Mesenchymal stem cell (in vitro differentiated cells and primary cell): Measurements from ENCODE around the gene IGSF11.

Experiments used
- DNase-seq: peaks from one replicate; pipeline ENCODE4 v3.0.0-alpha.2; 2013
- H2AFZ ChIP-seq: one replicate; pipeline ENCODE4 v1.6.1; 2013; ENCODE audit warnings: low read depth, mild to moderate bottlenecking, control low read depth, inconsistent platforms, low read length, moderate library complexity
- H2AK5ac ChIP-seq: 2 replicates; pipeline ENCODE4 v1.6.1; 2013; ENCODE audit warnings: low read length, moderate library complexity, mild to moderate bottlenecking, inconsistent platforms; ENCODE audit not compliant: severe bottlenecking
- H2BK120ac ChIP-seq: one replicate; pipeline ENCODE4 v1.6.1; 2013; ENCODE audit warnings: low read depth, mild to moderate bottlenecking, inconsistent platforms, low read length, moderate library complexity
- H2BK12ac ChIP-seq, 2 experiments: one replicate each; pipeline ENCODE4 v1.6.1; 2013; ENCODE audit warnings: inconsistent platforms in 2 of 2, low read length in 2 of 2, mild to moderate bottlenecking in 2 of 2, moderate library complexity in 2 of 2, control low read depth in 1 of 2
- H2BK15ac ChIP-seq: one replicate; pipeline ENCODE4 v1.6.1; 2013; ENCODE audit warnings: mild to moderate bottlenecking, low read depth, inconsistent platforms; ENCODE audit not compliant: poor library complexity, severe bottlenecking
- H2BK5ac ChIP-seq: 2 replicates; pipeline ENCODE4 v1.6.1; 2013; ENCODE audit warnings: low read depth, mild to moderate bottlenecking, low read length, control low read depth, inconsistent platforms; ENCODE audit not compliant: poor library complexity, severe bottlenecking
- H3K14ac ChIP-seq, 2 experiments: one replicate each; pipeline ENCODE4 v1.6.1; 2013; ENCODE audit warnings: inconsistent platforms in 2 of 2, low read length in 2 of 2, control low read depth in 1 of 2, mild to moderate bottlenecking in 1 of 2, moderate library complexity in 1 of 2
- H3K18ac ChIP-seq, 2 experiments: one replicate each; pipeline ENCODE4 v1.6.1; 2013; ENCODE audit warnings: inconsistent platforms in 2 of 2, low read length in 2 of 2, control low read depth in 1 of 2, low read depth in 1 of 2, mild to moderate bottlenecking in 1 of 2
- H3K23ac ChIP-seq, 2 experiments: one replicate each; pipeline ENCODE4 v1.6.1; 2013; ENCODE audit warnings: inconsistent platforms in 2 of 2, low read length in 2 of 2, mild to moderate bottlenecking in 2 of 2, moderate library complexity in 2 of 2, control low read depth in 1 of 2
- H3K27ac ChIP-seq: 2 replicates; pipeline ENCODE4 v1.5.1; 2013; ENCODE audit warnings: mild to moderate bottlenecking, moderate library complexity, low read length, control low read depth, inconsistent platforms; ENCODE audit not compliant: poor library complexity, severe bottlenecking
- H3K27me3 ChIP-seq, 2 experiments: 2 replicates each; pipeline versions ENCODE4 v1.6.1 to v1.7.0; 2013; ENCODE audit warnings: low read length in 2 of 2, mild to moderate bottlenecking in 2 of 2, moderate library complexity in 2 of 2, control low read depth in 1 of 2, inconsistent platforms in 1 of 2; ENCODE audit not compliant: control insufficient read depth in 1 of 2, insufficient read depth in 1 of 2
- H3K36me3 ChIP-seq, 2 experiments: 2 replicates each; pipeline versions ENCODE4 v1.6.1 to v1.7.0; 2013; ENCODE audit warnings: low read length in 2 of 2, control low read depth in 1 of 2, inconsistent platforms in 1 of 2, low read depth in 1 of 2, mild to moderate bottlenecking in 1 of 2; ENCODE audit not compliant: insufficient read depth in 2 of 2, control insufficient read depth in 1 of 2
- H3K4ac ChIP-seq, 2 experiments: one replicate each; pipeline ENCODE4 v1.6.1; 2013; ENCODE audit warnings: inconsistent platforms in 2 of 2, low read length in 2 of 2, mild to moderate bottlenecking in 2 of 2, moderate library complexity in 2 of 2, control low read depth in 1 of 2, low read depth in 1 of 2
- H3K4me1 ChIP-seq: 2 replicates; pipeline ENCODE4 v1.6.1; 2013; ENCODE audit warnings: low read depth, low read length, control low read depth; ENCODE audit not compliant: control insufficient read depth, insufficient read depth
- H3K4me2 ChIP-seq: 2 replicates; pipeline ENCODE4 v1.6.1; 2013; ENCODE audit warnings: low read length, mild to moderate bottlenecking, inconsistent platforms; ENCODE audit not compliant: poor library complexity, severe bottlenecking
- H3K4me3 ChIP-seq, 2 experiments: 2 replicates each; pipeline versions ENCODE4 v1.5.1 to v1.7.0; 2013; ENCODE audit warnings: low read length in 2 of 2, mild to moderate bottlenecking in 2 of 2, control low read depth in 1 of 2, low read depth in 1 of 2; ENCODE audit not compliant: insufficient read depth in 1 of 2
- H3K79me1 ChIP-seq: replicated peaks from 2 replicates; pipeline ENCODE4 v1.6.1; 2013; ENCODE audit warnings: mild to moderate bottlenecking, control low read depth, low read length, inconsistent platforms; ENCODE audit not compliant: poor library complexity, severe bottlenecking
- H3K9ac ChIP-seq: 2 replicates; pipeline ENCODE4 v1.7.0; 2013; ENCODE audit warnings: mild to moderate bottlenecking, low read length, moderate library complexity
- H3K9me3 ChIP-seq: 2 replicates; pipeline ENCODE4 v1.7.0; 2013; ENCODE audit warnings: mild to moderate bottlenecking, low read length; ENCODE audit not compliant: control insufficient read depth
- H4K8ac ChIP-seq: one replicate; pipeline ENCODE4 v1.6.1; 2013; ENCODE audit warnings: inconsistent platforms, mild to moderate bottlenecking, low read length, moderate library complexity
- H4K91ac ChIP-seq: one replicate; pipeline ENCODE4 v1.6.1; 2013; ENCODE audit warnings: mild to moderate bottlenecking, low read length, inconsistent platforms
- WGBS: methylation state at CpG from one replicate; pipeline ENCODE4 v1.1.7; 2013; ENCODE audit warnings: mixed read lengths; 5-methylcytosine and 5-hydroxymethylcytosine counted together

IGSF11 gene

DNA sequence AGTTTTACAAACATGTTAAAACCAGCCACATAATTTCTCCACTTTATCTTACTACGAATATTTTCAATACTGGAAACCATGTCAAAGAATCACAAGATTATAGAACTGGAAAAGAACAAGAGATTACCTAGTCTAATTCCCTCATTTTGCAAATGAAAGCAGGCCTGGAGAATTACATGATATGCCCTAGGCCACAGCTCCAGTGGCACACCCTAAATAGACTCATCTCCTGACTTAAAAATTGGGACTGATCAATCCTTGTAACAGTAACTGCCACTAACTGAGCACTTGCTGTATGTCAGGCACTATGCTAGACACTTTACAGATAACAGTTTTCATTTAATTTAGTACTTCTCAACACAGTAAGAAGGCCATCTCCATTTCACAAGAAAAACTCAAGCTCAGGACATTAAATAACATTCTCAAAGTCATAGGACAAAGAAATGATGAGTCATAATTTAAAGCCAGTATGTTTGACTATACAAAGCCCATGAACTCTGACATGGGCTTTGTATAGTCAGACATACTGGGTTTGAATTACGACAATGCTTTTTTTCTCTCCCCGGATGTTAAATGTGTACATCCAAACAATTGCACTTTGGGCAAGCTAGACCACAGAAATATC lies 9.4 kb downstream of the IGSF11 start:
- no peak overlapping the region for H3K27ac ChIP-seq
- peaks cover 3 to 6% of the 10 kb centered on the region in 2 experiments for H3K27me3 ChIP-seq
- H2BK5ac ChIP-seq, result no peak overlapping the region
- no peak overlapping the region for H4K8ac ChIP-seq
- no peak overlapping the region for H3K4ac ChIP-seq
- no peaks in the 10 kb centered on the region for H3K4me1 ChIP-seq
- no peak overlapping the region for H3K9ac ChIP-seq
- no peak overlapping the region for H3K14ac ChIP-seq
- 84% methylated on average over 1 of the region's 3 CpGs for WGBS
- H3K79me1 ChIP-seq, result no peaks in the 10 kb centered on the region
- no peak overlapping the region for H3K18ac ChIP-seq
- H3K9me3 ChIP-seq, result no peaks in the 10 kb centered on the region
- DNase-seq, result no peak
- no peak overlapping the region for H3K4me3 ChIP-seq
- H3K36me3 ChIP-seq, result no peaks in the 10 kb centered on the region
- no peak overlapping the region for H2BK120ac ChIP-seq
- no peak overlapping the region for H3K23ac ChIP-seq
- H4K91ac ChIP-seq, result no peak overlapping the region
- no peak overlapping the region for H3K4me2 ChIP-seq
- no peak overlapping the region for H2AFZ ChIP-seq
- H2AK5ac ChIP-seq, result no peak overlapping the region
- no peak overlapping the region for H2BK12ac ChIP-seq
- H2BK15ac ChIP-seq, result no peak overlapping the region

DNA sequence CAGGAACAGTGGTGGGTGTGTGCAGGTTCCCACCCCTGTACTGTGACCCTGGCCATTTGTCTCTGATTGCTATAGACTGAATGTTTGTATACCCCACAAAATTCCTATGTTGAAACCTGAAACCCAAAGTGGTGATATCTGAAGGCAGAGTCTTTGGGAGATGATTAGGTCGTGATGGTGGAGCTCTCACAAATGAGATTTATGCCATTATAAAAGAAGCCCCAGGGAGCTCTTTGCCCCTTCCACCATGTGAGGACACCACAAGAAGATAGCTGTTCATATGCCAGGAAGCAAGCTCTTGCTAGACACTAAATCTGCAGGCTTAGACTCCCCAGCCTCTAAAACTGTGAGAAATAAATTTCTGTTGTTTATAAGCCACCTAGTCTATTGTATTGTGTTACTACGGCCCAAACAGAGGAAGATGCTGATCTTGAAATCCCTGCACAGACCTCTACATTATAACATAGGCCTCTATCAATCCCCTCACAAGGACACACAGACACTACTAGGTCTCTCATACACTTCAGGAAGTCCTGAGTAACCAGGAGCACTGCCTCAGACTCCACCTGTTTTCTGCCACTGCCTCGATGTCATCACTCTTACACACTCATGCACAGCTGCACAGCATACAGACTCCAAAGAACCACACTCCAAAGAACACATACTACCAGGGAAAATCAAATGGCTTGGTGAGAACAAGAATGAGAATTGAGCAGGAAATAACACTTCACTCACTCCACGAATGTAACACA lies 14.7 kb downstream of the IGSF11 start:
- DNase-seq, result no peak
- Histone ChIP-seq H2AK5ac (no peak overlapping the region), H3K9ac (no peak overlapping the region), H2BK120ac (no peak overlapping the region), H3K79me1 (no peaks in the 10 kb centered on the region), H3K4me2 (no peak overlapping the region), H3K27me3 (no peaks in the 10 kb centered on the region), H4K8ac (no peak overlapping the region), H2BK15ac (no peak overlapping the region), H3K4me1 (no peaks in the 10 kb centered on the region), H3K9me3 (no peaks in the 10 kb centered on the region), H3K14ac (no peak overlapping the region), H3K18ac (no peak overlapping the region), H3K4me3 (no peak overlapping the region), H3K27ac (no peak overlapping the region), H3K36me3 (no peaks in the 10 kb centered on the region), H3K23ac (no peak overlapping the region), H4K91ac (no peak overlapping the region), H2BK5ac (no peak overlapping the region), H2BK12ac (no peak overlapping the region), H3K4ac (no peak overlapping the region), H2AFZ (no peak overlapping the region)
- WGBS, result 47% methylated on average over 3 of the region's 4 CpGs

DNA sequence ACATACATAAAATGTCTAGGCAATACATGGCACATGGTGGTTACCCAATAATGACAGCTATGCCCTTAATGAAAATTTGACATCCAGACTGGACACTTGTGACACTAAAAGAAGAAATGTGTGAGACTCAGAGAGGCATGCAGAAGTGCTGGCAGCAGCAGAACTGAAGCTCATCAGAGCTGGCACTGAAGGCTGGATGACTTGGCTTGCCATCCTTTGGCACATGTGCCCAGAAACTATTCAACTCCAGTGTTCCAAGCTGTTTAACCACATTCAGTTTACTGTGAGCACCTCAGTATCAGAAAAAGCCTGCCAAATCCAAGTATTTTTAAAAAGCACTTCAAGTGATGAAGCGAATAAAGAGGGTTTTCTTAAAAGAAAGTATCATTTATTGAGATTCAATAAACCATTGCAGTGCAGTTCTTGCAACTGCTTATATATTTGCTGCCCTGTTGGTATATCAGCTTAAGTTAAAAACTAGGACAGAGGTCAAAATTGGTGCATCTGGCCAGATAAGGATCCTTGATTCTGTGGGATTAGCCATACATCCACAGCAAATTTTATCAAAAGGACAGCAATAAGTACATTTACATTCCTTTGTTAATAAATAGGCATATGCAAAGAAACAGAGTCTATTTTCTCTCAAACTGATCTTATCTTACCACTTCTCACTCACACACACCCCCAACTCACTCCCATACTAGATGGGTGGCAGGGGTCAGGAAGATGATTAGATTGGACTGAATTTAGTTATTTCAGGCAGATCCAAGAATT lies 15.8 kb downstream of the IGSF11 start:
- no peak overlapping the region for H2BK120ac ChIP-seq
- WGBS, result no CpG with 5 or more reads among the region's 1 CpG
- no peak overlapping the region for H2AFZ ChIP-seq

DNA sequence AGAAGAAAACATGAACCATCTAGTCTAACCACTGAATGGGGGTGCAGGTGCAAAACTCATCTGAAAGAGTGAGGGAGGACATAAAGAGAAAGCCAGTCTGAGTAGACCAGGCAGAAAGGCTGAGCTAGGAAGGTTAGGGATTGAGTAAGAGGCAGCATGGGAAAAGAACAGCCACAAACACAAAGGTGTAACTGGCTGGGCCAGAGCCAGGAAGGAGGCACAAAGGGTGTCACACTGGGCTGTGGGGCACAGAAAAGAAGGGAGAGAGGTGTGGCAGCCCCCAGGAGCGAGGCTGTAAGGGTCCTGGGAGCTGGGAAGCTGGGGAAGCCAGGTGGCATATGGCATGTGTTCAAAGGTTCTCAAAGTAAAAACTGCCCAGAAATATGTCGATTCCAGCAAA lies 18.7 kb downstream of the IGSF11 start:
- Histone ChIP-seq H2AK5ac (no peak overlapping the region), H3K18ac (no peak overlapping the region), H3K4me2 (no peak overlapping the region), H2BK5ac (no peak overlapping the region), H3K27me3 (peaks cover 0 to 5% of the 10 kb centered on the region in 2 experiments), H2BK12ac (no peak overlapping the region), H3K9me3 (no peaks in the 10 kb centered on the region), H3K36me3 (no peaks in the 10 kb centered on the region), H4K91ac (no peak overlapping the region), H3K23ac (no peak overlapping the region), H3K4ac (no peak overlapping the region), H2AFZ (no peak overlapping the region), H4K8ac (no peak overlapping the region), H3K9ac (no peak overlapping the region), H3K27ac (no peak overlapping the region), H3K4me3 (no peak overlapping the region), H3K79me1 (no peaks in the 10 kb centered on the region), H3K14ac (no peak overlapping the region), H3K4me1 (no peaks in the 10 kb centered on the region), H2BK15ac (no peak overlapping the region), H2BK120ac (no peak overlapping the region)
- DNase-seq, result no peak
- WGBS, result 29% methylated on average over 1 of the region's 2 CpGs

More for the DNA sequence above, 15.8 kb downstream of the IGSF11 start:
- Histone ChIP-seq H3K18ac (no peak overlapping the region), H3K27me3 (no peaks in the 10 kb centered on the region), H2BK12ac (no peak overlapping the region), H3K4ac (no peak overlapping the region), H3K9me3 (no peaks in the 10 kb centered on the region), H3K36me3 (no peaks in the 10 kb centered on the region), H3K27ac (no peak overlapping the region), H3K4me1 (no peaks in the 10 kb centered on the region), H3K14ac (no peak overlapping the region), H3K4me2 (no peak overlapping the region), H2BK15ac (no peak overlapping the region), H3K79me1 (no peaks in the 10 kb centered on the region), H3K9ac (no peak overlapping the region), H2AK5ac (no peak overlapping the region), H2BK5ac (no peak overlapping the region), H4K8ac (no peak overlapping the region), H3K4me3 (no peak overlapping the region), H3K23ac (no peak overlapping the region), H4K91ac (no peak overlapping the region)
- DNase-seq, result no peak
